Skeletal muscle satellite cell (primary cell): Measurements from ENCODE around the gene CFTR.
"Not testable (repeated sequence)": the region's sequence is repeated elsewhere in the genome, so short reads cannot be mapped to it uniquely, and the experiment has no call there.

ENCODE experiments used
- H3K27me3 ChIP-seq: 2 replicates; pipeline ENCODE4 v1.7.0; 2013; ENCODE audit warnings: low read length; ENCODE audit not compliant: control insufficient read depth, insufficient read depth
- H3K36me3 ChIP-seq: 2 replicates; pipeline ENCODE4 v1.7.0; 2013; ENCODE audit warnings: mild to moderate bottlenecking, control low read depth, low read length; ENCODE audit not compliant: insufficient read depth
- H3K4me1 ChIP-seq: 2 replicates; pipeline ENCODE4 v1.7.0; 2013; ENCODE audit warnings: low read length; ENCODE audit not compliant: control insufficient read depth, insufficient read depth
- H3K4me2 ChIP-seq: 2 replicates; pipeline ENCODE4 v1.7.0; 2013; ENCODE audit warnings: mild to moderate bottlenecking, low read length
- H3K4me3 ChIP-seq: 2 replicates; pipeline ENCODE4 v1.7.0; 2013; ENCODE audit warnings: low read length
- H3K9ac ChIP-seq: 2 replicates; pipeline ENCODE4 v1.7.0; 2013; ENCODE audit warnings: mild to moderate bottlenecking, low read depth, low read length, moderate library complexity
- H3K9me3 ChIP-seq: replicated peaks from 2 replicates; pipeline ENCODE4 v1.7.0; 2013; ENCODE audit warnings: mild to moderate bottlenecking, control low read depth, low read length

CFTR gene

DNA sequence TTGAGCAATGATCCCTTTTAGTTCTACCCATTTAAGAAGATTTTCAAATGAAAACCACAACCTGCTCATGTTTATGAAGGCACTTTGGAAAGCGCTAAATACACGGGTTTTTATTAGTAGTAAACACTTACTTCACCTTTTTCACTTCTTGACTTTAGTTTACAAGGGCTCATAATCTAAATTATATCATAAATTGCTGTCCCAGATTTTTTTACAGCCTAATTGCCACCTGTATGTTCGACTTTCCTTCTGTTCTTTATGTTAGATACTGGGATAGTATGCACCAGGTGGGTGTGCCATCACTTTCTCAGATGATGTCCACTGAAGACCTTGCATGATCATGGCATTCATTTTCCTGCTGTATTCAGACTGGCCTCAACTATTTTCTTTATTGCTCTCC lies 22.5 kb downstream of the CFTR start:
- no peaks in the 10 kb centered on the region for H3K9me3 ChIP-seq
- H3K4me2 ChIP-seq: no peak overlapping the region
- H3K9ac ChIP-seq: no peak overlapping the region
- no peak overlapping the region for H3K4me3 ChIP-seq
- H3K36me3 ChIP-seq: no peaks in the 10 kb centered on the region
- no peaks in the 10 kb centered on the region for H3K27me3 ChIP-seq
- no peaks in the 10 kb centered on the region for H3K4me1 ChIP-seq

GRCh38 chr7:117505238-117505637 lies 25.4 kb downstream of the CFTR start:
- no peaks in the 10 kb centered on the region for H3K9me3 ChIP-seq
- H3K27me3 ChIP-seq: peaks cover 3% of the 10 kb centered on the region
- H3K4me1 ChIP-seq: no peaks in the 10 kb centered on the region
- H3K4me2 ChIP-seq: no peak overlapping the region
- no peak overlapping the region for H3K9ac ChIP-seq
- no peak overlapping the region for H3K4me3 ChIP-seq
- H3K36me3 ChIP-seq: no peaks in the 10 kb centered on the region

DNA sequence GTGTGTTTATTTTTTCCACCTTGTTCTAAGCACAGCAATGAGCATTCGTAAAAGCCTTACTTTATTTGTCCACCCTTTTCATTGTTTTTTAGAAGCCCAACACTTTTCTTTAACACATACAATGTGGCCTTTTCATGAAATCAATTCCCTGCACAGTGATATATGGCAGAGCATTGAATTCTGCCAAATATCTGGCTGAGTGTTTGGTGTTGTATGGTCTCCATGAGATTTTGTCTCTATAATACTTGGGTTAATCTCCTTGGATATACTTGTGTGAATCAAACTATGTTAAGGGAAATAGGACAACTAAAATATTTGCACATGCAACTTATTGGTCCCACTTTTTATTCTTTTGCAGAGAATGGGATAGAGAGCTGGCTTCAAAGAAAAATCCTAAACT lies 28.9 kb downstream of the CFTR start:
- peaks cover 3% of the 10 kb centered on the region for H3K27me3 ChIP-seq
- H3K4me3 ChIP-seq: no peak overlapping the region
- H3K9ac ChIP-seq: no peak overlapping the region
- H3K9me3 ChIP-seq: no peaks in the 10 kb centered on the region
- no peaks in the 10 kb centered on the region for H3K4me1 ChIP-seq
- no peak overlapping the region for H3K4me2 ChIP-seq
- H3K36me3 ChIP-seq: no peaks in the 10 kb centered on the region

- not testable (repeated sequence) for H3K27me3 ChIP-seq, H3K4me3 ChIP-seq, H3K4me1 ChIP-seq, H3K36me3 ChIP-seq, H3K9me3 ChIP-seq, H3K9ac ChIP-seq, H3K4me2 ChIP-seq
Observed at GRCh38 chr7:117517194-117517593, 37.4 kb downstream of the CFTR start.

GRCh38 chr7:117530390-117530789 lies 50.6 kb downstream of the CFTR start:
- Histone ChIP-seq H3K9me3 (no peaks in the 10 kb centered on the region), H3K4me2 (no peak overlapping the region), H3K4me3 (no peak overlapping the region), H3K36me3 (no peaks in the 10 kb centered on the region), H3K9ac (no peak overlapping the region), H3K27me3 (no peaks in the 10 kb centered on the region), H3K4me1 (no peaks in the 10 kb centered on the region)

DNA sequence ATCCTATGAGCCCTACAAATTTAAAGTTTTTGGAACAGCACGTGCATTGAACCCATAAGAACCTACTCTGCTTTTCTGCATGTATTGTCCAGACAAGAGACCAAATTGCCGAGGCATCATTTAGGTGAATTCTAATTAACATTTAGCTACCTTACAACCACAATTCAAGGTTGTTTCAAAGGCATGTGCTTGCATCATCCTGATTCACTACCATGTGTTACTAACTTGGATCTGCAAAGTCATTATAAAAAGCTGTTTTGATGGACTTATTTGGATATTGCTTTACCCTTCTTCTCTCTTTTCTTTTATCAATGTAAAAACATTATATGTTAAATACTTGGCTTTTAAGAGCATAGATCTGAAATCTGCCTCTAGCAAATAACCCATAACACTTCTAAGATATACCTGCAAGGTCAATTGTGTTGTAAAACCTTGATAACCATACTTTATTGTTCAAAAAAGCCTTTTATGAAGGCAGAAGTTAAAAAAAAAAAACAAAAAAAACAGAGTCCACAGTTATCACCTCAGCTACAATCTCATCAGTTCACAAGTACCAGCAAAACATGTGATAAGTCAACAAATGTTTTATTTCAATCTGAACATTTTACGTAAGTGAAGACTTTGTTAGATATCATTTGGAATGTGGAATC lies 51.9 kb downstream of the CFTR start:
- no peaks in the 10 kb centered on the region for H3K36me3 ChIP-seq
- H3K9me3 ChIP-seq: no peaks in the 10 kb centered on the region
- no peak overlapping the region for H3K4me2 ChIP-seq
- no peaks in the 10 kb centered on the region for H3K4me1 ChIP-seq
- H3K4me3 ChIP-seq: no peak overlapping the region
- H3K9ac ChIP-seq: no peak overlapping the region
- no peaks in the 10 kb centered on the region for H3K27me3 ChIP-seq

- H3K4me2 ChIP-seq: no peak overlapping the region
- no peaks in the 10 kb centered on the region for H3K36me3 ChIP-seq
- H3K27me3 ChIP-seq: no peaks in the 10 kb centered on the region
- no peak overlapping the region for H3K9ac ChIP-seq
- H3K9me3 ChIP-seq: no peaks in the 10 kb centered on the region
- H3K4me3 ChIP-seq: no peak overlapping the region
- H3K4me1 ChIP-seq: no peaks in the 10 kb centered on the region
Observed at GRCh38 chr7:117538053-117538452, 58.2 kb downstream of the CFTR start.

DNA sequence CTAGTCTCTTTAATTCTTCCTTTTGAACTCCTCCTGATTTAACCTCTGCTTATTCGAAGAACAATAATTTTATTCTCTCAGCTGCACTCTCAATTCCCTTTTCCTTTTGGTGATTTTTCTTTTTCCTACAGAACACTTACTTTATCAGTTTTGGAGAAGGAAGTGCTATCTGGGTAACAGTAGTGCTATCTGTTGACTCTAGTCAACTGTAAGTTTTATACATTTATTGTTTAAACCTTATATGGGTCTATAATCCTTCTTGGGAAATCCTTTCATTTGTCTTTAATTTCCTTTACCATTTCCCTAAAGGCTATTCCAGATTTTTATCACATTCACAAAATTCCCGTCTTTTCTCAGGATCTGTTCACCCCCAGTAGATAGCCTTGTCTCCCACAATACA lies 64.2 kb downstream of the CFTR start:
- H3K4me2 ChIP-seq: no peak overlapping the region
- no peak overlapping the region for H3K4me3 ChIP-seq
- H3K27me3 ChIP-seq: no peaks in the 10 kb centered on the region
- H3K36me3 ChIP-seq: no peaks in the 10 kb centered on the region
- no peaks in the 10 kb centered on the region for H3K9me3 ChIP-seq
- no peak overlapping the region for H3K9ac ChIP-seq
- no peaks in the 10 kb centered on the region for H3K4me1 ChIP-seq

GRCh38 chr7:117548035-117548434 lies 68.2 kb downstream of the CFTR start:
- H3K4me1 ChIP-seq: no peaks in the 10 kb centered on the region

GRCh38 chr7:117550625-117551024 lies 70.8 kb downstream of the CFTR start:
- no peak overlapping the region for H3K9ac ChIP-seq
- H3K4me3 ChIP-seq: no peak overlapping the region
- no peaks in the 10 kb centered on the region for H3K9me3 ChIP-seq
- H3K4me1 ChIP-seq: no peaks in the 10 kb centered on the region
- no peaks in the 10 kb centered on the region for H3K27me3 ChIP-seq
- H3K4me2 ChIP-seq: no peak overlapping the region
- no peaks in the 10 kb centered on the region for H3K36me3 ChIP-seq

More at GRCh38 chr7:117548035-117548434, 68.2 kb downstream of the CFTR start:
- no peaks in the 10 kb centered on the region for H3K9me3 ChIP-seq
- H3K27me3 ChIP-seq: no peaks in the 10 kb centered on the region
- no peaks in the 10 kb centered on the region for H3K36me3 ChIP-seq
- no peak overlapping the region for H3K9ac ChIP-seq
- H3K4me2 ChIP-seq: no peak overlapping the region
- H3K4me3 ChIP-seq: no peak overlapping the region

DNA sequence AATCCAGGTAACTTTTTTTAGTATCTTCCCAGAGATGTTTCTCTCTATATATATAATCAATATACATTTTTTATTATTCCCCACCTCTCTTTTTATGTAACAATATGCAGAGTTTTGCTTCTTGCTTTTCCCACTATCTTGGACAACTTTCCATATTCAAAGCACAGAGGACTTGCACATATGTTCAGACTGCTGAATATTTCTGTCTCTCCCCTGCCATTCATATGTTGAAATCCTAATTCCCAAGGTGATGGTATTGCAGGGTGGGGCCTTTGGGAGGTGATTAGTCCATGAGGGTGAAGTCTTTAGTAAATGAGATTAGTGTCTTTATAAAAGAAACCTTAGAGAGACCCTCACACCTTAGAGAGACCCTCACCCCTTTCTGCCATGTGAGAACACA lies 72.8 kb downstream of the CFTR start:
- no peaks in the 10 kb centered on the region for H3K27me3 ChIP-seq
- H3K4me2 ChIP-seq: no peak overlapping the region
- H3K4me3 ChIP-seq: no peak overlapping the region
- no peaks in the 10 kb centered on the region for H3K4me1 ChIP-seq
- no peak overlapping the region for H3K9ac ChIP-seq
- H3K9me3 ChIP-seq: no peaks in the 10 kb centered on the region
- H3K36me3 ChIP-seq: no peaks in the 10 kb centered on the region

GRCh38 chr7:117555260-117555659 lies 75.4 kb downstream of the CFTR start:
- Histone ChIP-seq H3K4me3 (no peak overlapping the region), H3K4me1 (no peaks in the 10 kb centered on the region), H3K9ac (no peak overlapping the region), H3K9me3 (no peaks in the 10 kb centered on the region), H3K36me3 (no peaks in the 10 kb centered on the region), H3K27me3 (no peaks in the 10 kb centered on the region), H3K4me2 (no peak overlapping the region)
